Right kidney (tissue), 1 donor: ENCODE measurements around the gene ZW10.
"Not testable (repeated sequence)": the region's sequence is repeated elsewhere in the genome, so short reads cannot be mapped to it uniquely, and the experiment has no call there.

Experiments
- DNase-seq: peaks from one replicate; pipeline ENCODE4 v3.0.0-alpha.2; 2016

The ZW10 gene

DNA sequence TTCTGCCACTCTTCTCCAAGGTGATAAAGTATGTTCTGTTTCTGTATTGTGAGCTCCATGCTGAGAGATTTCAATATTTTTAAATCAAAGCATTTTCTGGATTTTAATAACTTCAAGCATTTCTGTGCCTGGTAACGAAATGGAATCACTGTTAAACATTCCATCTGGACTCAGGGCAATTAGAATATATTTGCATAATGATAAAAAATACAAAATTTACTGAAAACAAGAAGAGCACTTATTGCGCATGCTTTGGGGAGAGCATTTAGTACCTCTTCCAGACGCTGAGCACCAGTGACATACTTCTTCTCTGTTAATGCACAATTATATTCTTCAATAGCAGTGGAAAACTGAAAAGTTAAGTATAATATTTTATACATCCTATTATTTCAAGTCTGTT is 13.3 kb downstream of the ZW10 start:
- DNase-seq, result no peak

DNA sequence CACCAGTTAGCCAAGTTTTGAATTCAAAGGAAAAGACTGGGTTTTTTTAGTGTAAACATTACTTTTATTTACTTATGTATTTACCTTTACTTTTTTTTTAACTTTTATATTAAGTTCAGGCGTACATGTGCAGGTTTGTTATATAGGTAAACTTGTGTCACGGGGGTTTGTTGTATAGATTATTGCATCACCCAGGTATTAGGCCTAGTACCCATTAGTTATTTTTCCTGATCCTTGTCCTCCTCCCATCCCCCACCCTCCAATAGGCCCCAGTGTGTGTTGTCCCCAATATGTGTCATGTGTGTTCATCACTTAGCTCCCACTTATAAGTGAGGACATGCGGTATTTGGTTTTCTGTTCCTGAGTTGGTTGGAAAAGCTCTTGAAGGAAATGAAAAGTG is 20.6 kb downstream of the ZW10 start:
- DNase-seq, result no peak

DNA sequence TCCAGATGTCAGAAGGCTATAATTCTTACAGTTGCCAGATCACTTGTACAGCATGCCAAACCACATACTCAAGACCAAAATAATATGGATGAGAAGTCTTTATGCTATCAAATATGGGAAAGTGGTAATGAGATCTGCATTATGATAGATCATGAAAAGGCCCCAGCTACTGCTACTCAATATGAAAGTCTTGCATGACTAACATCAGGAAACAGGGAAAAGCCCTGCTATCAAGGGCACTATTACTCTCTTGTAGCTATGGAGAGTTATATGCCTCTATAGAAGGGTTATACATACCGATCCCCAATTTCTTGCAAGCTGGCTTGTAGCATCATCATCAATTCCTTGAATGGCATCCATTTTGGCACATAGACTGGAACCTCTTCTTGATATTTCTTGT is 37.2 kb downstream of the ZW10 start:
- DNase-seq, result no peak

GRCh38 chr11:113732092-113732491 is 41.4 kb downstream of the ZW10 start:
- DNase-seq, result no peak

- DNase-seq, result peak; percentile 26
Measured at GRCh38 chr11:113730887-113731726, 42.4 kb downstream of the ZW10 start.

GRCh38 chr11:113729456-113729855 is 44.0 kb downstream of the ZW10 start:
- DNase-seq, result no peak

GRCh38 chr11:113728814-113729213 is 44.7 kb downstream of the ZW10 start:
- DNase-seq, result no peak

GRCh38 chr11:113725913-113726312 is 47.6 kb downstream of the ZW10 start:
- DNase-seq, result no peak

- DNase-seq, result no peak
Measured at GRCh38 chr11:113725407-113725806, 48.1 kb downstream of the ZW10 start.

DNA sequence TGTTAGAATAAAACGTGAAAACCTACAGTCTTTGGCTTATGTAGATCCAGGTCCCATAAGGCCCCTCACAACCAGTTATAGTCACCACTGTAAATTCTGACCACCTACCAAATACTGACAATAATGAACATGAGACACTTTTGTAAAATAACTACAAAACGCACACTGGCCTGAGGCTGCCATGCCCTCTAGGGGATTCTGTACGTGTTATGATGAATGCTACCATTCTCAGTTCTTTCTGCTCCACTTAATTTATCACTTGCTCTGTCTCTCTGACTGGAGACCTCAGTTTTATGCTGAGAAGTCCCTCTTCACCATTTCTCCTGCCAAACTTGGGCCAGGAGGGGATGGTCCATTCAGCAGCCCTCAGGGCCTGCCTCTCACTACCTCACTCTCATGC is 48.7 kb downstream of the ZW10 start:
- no peak for DNase-seq

DNA sequence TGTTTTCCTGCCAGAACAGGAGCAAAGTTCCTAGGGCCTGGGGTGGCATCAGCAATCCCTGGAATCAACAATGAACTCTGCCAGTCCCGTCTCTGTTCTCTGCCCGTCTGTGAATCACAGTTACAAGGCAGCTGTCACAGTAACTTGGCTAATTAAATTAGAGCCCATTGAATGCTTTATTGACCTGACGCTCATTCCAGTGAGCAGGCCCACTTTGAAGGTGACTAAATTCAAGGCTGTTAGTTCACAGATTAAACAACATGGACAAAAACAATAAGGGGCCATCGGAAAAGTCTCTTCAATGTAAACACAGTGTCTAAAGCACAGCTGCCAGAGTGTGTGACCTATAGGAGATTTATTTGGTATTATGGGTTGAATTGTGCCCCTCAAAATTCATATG is 49.7 kb downstream of the ZW10 start:
- DNase-seq, result no peak

- DNase-seq, result no peak
Measured at GRCh38 chr11:113722934-113723333, 50.6 kb downstream of the ZW10 start.

DNA sequence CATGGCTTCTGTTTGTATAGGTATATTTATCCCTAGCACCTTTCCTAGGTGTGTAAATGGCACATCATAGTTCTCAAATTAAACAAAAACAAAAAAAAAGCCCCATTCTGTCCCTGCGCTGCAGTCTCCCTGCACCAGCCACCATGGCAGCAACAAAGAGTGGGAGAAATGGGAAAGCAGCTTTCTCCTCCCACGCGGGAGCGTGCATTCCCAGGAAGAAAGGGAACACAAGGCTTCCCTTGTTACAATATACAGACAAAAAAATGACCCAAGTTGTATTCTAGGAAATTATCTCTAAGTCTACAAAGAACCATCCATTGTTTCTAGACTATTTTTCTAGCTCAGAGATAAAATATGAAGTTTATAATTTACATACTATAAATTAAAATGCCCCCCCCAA is 51.3 kb downstream of the ZW10 start:
- no peak for DNase-seq

DNA sequence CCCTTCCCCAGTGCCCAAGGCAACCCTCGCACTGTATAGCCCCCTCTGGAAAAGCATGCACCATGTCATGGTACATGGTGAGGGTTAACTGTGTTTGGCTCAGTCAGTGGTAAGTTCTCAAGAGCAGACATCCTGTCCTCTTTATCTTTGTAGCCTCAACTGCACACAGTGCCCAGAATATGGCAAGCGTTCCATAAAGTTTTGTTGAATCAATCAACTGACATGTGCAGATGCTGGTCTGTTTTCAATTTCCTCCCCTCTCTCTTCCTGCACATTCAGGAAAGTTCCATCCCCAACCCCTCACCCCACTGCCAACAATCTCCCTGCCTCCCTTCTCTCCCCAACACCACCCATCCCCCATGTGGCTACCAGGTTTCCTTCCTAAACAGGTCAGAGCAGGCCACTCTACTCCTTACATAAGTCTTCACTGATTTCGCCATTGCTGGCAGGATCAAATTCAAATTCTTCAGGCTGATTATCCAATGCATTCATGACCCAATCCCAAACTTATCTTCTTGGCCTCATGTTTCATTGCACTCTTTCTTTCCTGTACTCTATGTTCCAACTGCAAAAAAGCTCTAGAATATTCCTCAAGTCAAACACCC is 51.9 kb downstream of the ZW10 start:
- no peak for DNase-seq

- DNase-seq, result not testable (repeated sequence)
Measured at GRCh38 chr11:113720478-113720877, 53.0 kb downstream of the ZW10 start.

DNA sequence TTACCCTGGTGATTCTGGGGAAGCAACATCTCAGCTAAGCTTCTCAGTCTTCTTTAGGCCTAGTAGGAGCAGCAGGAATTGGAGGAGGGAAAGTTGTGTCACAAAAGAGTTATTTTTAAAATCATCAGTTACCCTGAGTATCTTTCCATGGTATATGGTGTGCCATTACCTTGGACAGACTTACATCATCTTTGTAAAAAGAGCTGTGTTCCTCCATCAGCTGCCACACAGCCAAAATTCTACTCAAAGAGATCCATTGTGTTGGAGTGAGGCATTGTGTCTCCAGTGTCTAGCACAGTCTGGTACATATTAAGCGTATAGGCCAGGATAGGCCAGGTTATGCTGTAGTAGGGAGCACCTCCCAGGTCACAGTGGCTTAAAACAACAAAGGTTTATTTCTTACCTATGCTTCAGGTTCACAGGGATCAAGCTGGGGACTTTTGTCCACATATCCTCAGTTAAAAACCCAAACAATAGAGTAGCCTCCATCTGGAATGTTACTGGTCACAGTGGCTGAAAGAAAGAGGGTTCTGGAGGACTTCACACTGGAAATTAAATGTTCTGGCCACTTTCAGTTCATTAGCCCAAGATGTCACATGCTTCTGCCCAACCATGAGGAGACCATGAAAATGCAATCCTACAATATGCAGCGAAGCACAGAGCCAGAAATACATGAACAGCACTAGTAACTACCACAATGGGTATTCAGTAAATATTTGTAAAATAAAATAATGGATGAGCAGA is 57.4 kb downstream of the ZW10 start:
- DNase-seq, result no peak

GRCh38 chr11:113715273-113715672 is 58.2 kb downstream of the ZW10 start:
- no peak for DNase-seq

DNA sequence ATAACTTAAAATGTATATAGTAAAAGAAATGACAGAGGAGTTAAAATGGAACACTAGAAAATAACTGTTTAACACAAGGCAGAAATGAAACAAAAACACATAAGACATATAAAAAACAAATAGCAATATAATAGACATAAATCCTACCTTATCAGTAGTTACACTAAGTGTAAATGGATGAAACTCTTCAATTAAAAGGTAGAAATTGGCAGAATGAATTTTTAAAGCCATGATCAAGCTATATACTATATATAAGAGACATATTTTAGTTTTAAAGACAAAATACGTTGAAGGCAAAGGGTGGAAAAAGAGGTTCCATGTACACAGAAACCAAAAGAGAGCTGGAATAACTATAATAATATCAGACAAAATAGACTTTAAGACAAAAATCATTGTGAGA is 62.5 kb downstream of the ZW10 start:
- DNase-seq, result no peak

- no peak for DNase-seq
Measured at GRCh38 chr11:113705871-113706655, 67.4 kb downstream of the ZW10 start, which contains the start of gene TMPRSS5. TSS of gene TMPRSS5 (minus strand) at chr11:113706308. CDS start at chr11:113706224, 84 bp downstream.

DNA sequence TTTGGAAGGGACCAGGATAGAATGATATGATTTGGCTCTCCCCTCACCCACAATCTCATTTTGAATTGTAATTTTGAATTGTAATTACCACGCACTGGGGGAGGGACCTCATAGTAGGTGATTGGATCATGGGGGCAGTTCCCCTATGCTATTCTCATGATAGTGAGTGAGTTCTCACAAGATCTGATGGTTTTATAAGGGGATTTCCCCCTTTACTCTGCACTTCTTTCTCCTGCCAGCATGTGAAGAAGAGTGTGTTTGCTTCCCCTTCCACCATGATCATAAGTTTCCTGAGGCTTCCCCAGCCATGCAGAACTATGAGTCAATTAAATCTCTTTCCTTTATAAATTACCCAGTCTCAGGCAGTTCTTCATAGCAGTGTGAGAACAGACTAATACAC is 69.9 kb downstream of the ZW10 start:
- DNase-seq, result not testable (repeated sequence)

- DNase-seq, result no peak
Measured at GRCh38 chr11:113701491-113701890, 72.0 kb downstream of the ZW10 start.

DNA sequence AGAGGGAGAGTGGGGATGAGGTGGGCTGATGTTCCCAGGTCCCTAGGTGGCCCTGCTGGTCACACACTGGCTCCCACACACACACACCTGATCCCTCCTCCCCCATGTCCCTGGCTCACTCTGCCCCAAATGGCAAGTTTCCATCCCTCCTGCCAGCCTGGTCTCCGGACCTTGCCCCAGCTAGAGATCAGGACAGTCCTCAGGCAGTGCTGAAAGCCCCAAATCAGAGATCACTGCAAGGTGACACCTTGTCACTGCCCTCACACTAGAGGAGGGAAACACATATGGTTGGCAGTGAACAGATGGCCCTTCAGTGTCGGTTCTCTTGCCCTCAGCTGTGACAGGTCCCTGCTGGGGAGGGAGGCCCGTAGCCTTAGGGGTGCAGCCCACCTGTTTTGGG is 75.0 kb downstream of the ZW10 start:
- no peak for DNase-seq
